Ovary (tissue), 9 donors: Measurements from ENCODE around the gene CPSF2. TPM values are rescaled to one million over a fixed set of nuclear protein-coding genes. Genes with fewer than 3 reads are reported as not detected.
A peak's percentile ranks its signal among the peaks of the same experiment; 100 is the strongest.

ENCODE experiments used
- DNase-seq, 5 donors: peaks; one replicate each; pipeline ENCODE4 v3.0.0-alpha.2; 2019 to 2020
- H3K27ac ChIP-seq, 2 donors: fragments of 200-600 bp; one replicate each; pipeline versions ENCODE4 v1.5.1 to v1.8.0; 2019 to 2022
- H3K27me3 ChIP-seq: fragments of 200-600 bp; one replicate; pipeline ENCODE4 v1.8.0; 2022
- H3K36me3 ChIP-seq: fragments of 200-600 bp; sonication (generic); one replicate; pipeline ENCODE4 v1.5.1; 2019
- H3K4me1 ChIP-seq: one replicate; pipeline ENCODE4 v1.8.1; 2013; ENCODE audit warnings: mild to moderate bottlenecking, moderate library complexity; ENCODE audit not compliant: insufficient read depth
- H3K4me3 ChIP-seq: fragments of 200-600 bp; sonication (generic); one replicate; pipeline ENCODE4 v1.5.1; 2017
- H3K9me3 ChIP-seq, 2 donors: fragments of 200-600 bp in 1 of 2; sonication (generic) in 1 of 2; one replicate each; pipeline versions ENCODE4 v1.5.1 to v1.8.1; 2013 to 2019; ENCODE audit warnings: mild to moderate bottlenecking in 1 of 2, moderate library complexity in 1 of 2
- EP300 ChIP-seq: sonication (generic); formaldehyde crosslinking; IDR thresholded peaks from one replicate; pipeline ENCODE4 v1.6.1; 2017; ENCODE audit warnings: antibody characterized with exemption
- POLR2A ChIP-seq: fragments of 450-650 bp; IDR thresholded peaks from one replicate; pipeline ENCODE4 v1.6.1; 2017; ENCODE audit warnings: antibody characterized with exemption, mild to moderate bottlenecking, moderate library complexity
- WGBS, 3 donors: extraction: QIAGEN DNeasy Blood & Tissue Kit in 1 of 3; methylation state at CpG; one replicate each; pipeline versions ENCODE4 v1.1.5 to v1.1.7; 2013 to 2017; 5-methylcytosine and 5-hydroxymethylcytosine counted together
- intact Hi-C, 4 donors: fragments of 100-400 bp; cut with DNase I; formaldehyde crosslinking; loops; one replicate each; pipeline versions ENCODE4 v1.11.0 to v1.15.1; 2022 to 2023
- polyA plus RNA-seq, 2 donors: library from polyadenylated mRNA; stranded (reverse); fragments of 200-250 nt in 1 of 2; fragments of 350-450 nt in 1 of 2; fragmentation: Illumina TruSeq in 1 of 2; extraction: RNeasy Lipid Tissue Mini Kit (QIAGEN cat#74804) in 1 of 2; gene quantifications; one replicate each; pipeline ENCODE4 v1.2.3, GENCODE V29; 2013 to 2014
- total RNA-seq, 7 donors: library from RNA; depleted of rRNA in 2 of 7; stranded (reverse); fragments of >200 nt in 2 of 7; fragmentation: NEBNext Ultra II Directional in 3 of 7; extraction: Animal tissue kit (Norgen Biotek cat#: 25700) in 3 of 7; gene quantifications; one replicate each; pipeline versions ENCODE4 v1.1.0 to v1.2.4, GENCODE V29; 2016 to 2023
- TF ChIP-seq, protein P1 (sequence below), 3 donors: fragments of 450-650 bp in 2 of 3; fragments of 200-600 bp in 1 of 3; IDR thresholded peaks; one replicate each; pipeline versions ENCODE4 v1.5.1 to v1.8.0; 2016 to 2022; ENCODE audit warnings: antibody characterized with exemption in 3 of 3, mild to moderate bottlenecking in 1 of 3
- donor health status: DM: no; HTN: no; CAD: no; lungs with moderate emphysema.
- donor health status: DM: no; HTN: no; CAD: no.
- donor health status: Bipolar disorder and iron deficiency.
- donor health status: DM: yes; HTN: yes; CAD: no.
- donor health status: DM: no; HTN: no; CAD: no.
- donor health status: DM: yes; HTN: yes; CAD: no.

Gene CPSF2
- total and polyA plus RNA-seq, 9 donors = 9.2 to 61.9 (median 37.7) TPM

DNA sequence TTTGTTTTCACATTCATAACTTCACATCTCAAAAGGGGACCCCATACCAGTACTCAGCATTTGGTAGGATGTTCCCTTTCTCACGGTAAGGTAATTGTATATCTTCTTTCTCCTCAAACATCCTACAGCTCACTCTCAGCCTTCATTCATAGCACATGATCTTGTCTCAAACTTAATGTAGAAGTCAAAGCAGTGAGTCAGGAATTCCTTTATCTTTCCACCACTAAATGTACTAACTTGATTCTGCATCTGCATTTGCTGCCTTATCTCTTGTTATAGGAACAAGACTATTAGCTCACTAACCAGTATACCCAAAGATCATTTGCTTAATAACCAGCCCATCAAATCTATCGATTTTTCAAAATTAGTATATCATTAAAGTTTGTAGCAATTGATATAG lies 22.9 kb downstream of the CPSF2 start:
- Histone ChIP-seq H3K9me3 (no peaks in the 10 kb centered on the region), H3K27ac (no peak overlapping the region), H3K4me3 (no peak overlapping the region), H3K4me1 (no peaks in the 10 kb centered on the region), H3K27me3 (no peaks in the 10 kb centered on the region), H3K36me3 (no peaks in the 10 kb centered on the region)
- WGBS, 3 donors = 74 to 85% (median 85%) methylated on average over 2 of the region's 2 CpGs
- intact Hi-C loops = no loop called here
- no peak for DNase-seq
- TF ChIP-seq POLR2A (no peak), EP300 (no peak)
- TF ChIP-seq, protein P1, sequence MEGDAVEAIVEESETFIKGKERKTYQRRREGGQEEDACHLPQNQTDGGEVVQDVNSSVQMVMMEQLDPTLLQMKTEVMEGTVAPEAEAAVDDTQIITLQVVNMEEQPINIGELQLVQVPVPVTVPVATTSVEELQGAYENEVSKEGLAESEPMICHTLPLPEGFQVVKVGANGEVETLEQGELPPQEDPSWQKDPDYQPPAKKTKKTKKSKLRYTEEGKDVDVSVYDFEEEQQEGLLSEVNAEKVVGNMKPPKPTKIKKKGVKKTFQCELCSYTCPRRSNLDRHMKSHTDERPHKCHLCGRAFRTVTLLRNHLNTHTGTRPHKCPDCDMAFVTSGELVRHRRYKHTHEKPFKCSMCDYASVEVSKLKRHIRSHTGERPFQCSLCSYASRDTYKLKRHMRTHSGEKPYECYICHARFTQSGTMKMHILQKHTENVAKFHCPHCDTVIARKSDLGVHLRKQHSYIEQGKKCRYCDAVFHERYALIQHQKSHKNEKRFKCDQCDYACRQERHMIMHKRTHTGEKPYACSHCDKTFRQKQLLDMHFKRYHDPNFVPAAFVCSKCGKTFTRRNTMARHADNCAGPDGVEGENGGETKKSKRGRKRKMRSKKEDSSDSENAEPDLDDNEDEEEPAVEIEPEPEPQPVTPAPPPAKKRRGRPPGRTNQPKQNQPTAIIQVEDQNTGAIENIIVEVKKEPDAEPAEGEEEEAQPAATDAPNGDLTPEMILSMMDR (IDR thresholded peaks at IDR 0.05) = no peak

DNA sequence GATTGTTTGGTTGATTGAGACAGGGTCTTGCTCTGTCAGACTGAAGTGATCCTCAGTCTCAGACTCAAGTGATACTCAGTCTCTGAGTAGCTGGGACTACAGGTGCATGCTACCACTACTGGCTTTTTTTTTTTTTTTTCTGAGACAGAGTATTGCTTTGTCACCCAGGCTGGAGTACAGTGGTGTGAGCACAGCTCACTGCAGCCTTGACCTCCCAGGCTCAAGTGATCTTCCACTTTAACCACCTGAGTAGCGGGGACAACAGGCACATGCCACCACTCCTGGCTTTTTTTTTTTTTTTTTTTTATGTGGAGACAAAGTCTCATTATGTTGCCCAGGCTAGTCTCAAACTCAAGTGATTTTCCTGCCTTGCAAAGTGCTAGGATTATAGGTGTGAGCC lies 31.8 kb downstream of the CPSF2 start:
- no peak for DNase-seq

DNA sequence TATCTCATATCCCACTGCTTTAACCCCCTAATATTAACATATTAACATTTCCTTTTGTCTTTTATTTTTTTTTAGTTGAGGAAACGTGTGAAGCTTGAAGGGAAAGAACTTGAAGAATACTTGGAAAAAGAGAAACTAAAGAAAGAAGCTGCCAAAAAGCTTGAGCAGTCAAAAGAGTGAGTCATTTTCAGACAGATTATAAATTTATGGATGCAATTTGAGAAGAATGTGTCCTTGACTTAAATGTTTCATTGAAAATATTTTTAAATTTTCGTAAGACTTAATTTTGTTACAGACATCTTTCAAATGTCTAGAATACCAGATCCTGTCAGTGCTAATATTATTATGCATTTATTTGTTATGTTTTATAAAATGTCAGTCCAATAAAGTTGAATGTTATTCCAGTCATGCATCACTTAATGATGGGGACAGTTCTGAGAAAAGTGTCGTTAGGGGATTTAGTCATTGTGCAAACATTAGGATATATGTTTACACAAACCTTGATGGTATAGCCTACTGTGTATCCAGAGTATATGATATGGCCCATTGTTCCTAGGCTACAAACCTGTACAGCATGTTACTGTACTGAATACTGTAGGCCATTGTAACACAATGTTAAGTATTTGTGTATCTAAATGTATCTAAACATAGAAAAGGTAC lies 32.6 kb downstream of the CPSF2 start:
- Histone ChIP-seq H3K36me3 (no peaks in the 10 kb centered on the region), H3K4me1 (peaks cover 4% of the 10 kb centered on the region), H3K27ac (no peak overlapping the region), H3K4me3 (no peak overlapping the region), H3K27me3 (no peaks in the 10 kb centered on the region), H3K9me3 (no peaks in the 10 kb centered on the region)
- intact Hi-C loops = loop anchor here in 1 of 4 donors (5.0 kb wide), 1 partner anchor 303 kb away; no protein-coding TSS in a partner anchor
- WGBS, 3 donors = 30 to 39% (median 32%) methylated on average over 3 of the region's 3 CpGs
- TF ChIP-seq POLR2A (no peak), EP300 (no peak)
- TF ChIP-seq, protein P1 (IDR thresholded peaks at IDR 0.05) = no peak
- DNase-seq = no peak

More for the DNA sequence above, 31.8 kb downstream of the CPSF2 start:
- Histone ChIP-seq H3K36me3 (no peaks in the 10 kb centered on the region), H3K4me1 (peaks cover 4% of the 10 kb centered on the region), H3K4me3 (no peak overlapping the region), H3K27me3 (no peaks in the 10 kb centered on the region), H3K9me3 (no peaks in the 10 kb centered on the region), H3K27ac (no peak overlapping the region)
- TF ChIP-seq EP300 = no peak
- TF ChIP-seq, protein P1 (IDR thresholded peaks at IDR 0.05) = no peak
- no peak for TF ChIP-seq POLR2A
- WGBS, 3 donors = 92 to 100% (median 97%) methylated on average over 1 of the region's 1 CpG
- intact Hi-C loops = loop anchor here in 1 of 4 donors (5.0 kb wide), 1 partner anchor 304 kb away; no protein-coding TSS in a partner anchor

DNA sequence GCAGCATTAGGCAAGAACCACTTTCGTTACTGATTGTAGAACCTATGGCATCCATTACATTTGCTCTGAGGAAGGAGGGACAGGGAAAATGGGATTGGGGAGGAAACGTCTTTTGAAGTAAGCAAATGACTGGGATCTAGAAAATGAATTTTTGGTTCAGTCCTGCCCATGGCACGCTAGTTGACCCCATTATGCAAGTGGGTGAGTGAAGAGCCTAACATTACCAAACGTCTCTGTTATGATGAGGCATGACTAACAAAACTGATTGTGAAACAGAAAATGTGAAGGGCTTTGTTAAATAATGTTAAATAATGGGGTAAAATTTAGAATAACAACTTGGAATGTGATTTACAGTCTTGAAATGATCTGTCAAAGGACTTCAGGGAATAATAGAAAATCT lies 38.9 kb downstream of the CPSF2 start:
- intact Hi-C loops = no loop called here
- peak in 1 of 5 donors; percentile 34 for DNase-seq
- WGBS, 3 donors = 26 to 54% (median 49%) methylated on average over 4 of the region's 4 CpGs
- Histone ChIP-seq H3K9me3 (no peaks in the 10 kb centered on the region), H3K36me3 (no peaks in the 10 kb centered on the region), H3K27ac (no peak overlapping the region), H3K27me3 (no peaks in the 10 kb centered on the region), H3K4me3 (no peak overlapping the region), H3K4me1 (peaks cover 1% of the 10 kb centered on the region)
- TF ChIP-seq EP300 (no peak), POLR2A (no peak)
- TF ChIP-seq, protein P1 (IDR thresholded peaks at IDR 0.05) = no peak
